ENCODE results near the gene CASP2.

Gene CASP2

DNA sequence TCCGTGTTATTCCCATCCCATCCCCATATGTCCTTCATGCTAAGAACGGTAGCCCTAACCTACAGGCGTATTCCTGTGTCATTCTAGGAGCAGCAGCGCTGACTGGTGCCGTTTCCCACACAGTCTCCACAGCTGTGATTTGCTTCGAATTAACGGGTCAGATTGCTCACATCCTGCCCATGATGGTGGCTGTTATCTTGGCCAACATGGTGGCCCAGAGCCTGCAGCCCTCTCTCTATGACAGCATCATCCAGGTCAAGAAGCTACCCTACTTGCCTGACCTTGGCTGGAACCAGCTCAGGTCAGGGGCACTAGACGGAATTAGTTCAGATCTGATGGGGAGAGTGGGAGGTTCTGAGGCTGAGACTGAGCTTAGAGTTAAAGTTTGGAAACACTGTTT is 53.7 kb downstream of the CASP2 start:
- no peak for DNase-seq

DNA sequence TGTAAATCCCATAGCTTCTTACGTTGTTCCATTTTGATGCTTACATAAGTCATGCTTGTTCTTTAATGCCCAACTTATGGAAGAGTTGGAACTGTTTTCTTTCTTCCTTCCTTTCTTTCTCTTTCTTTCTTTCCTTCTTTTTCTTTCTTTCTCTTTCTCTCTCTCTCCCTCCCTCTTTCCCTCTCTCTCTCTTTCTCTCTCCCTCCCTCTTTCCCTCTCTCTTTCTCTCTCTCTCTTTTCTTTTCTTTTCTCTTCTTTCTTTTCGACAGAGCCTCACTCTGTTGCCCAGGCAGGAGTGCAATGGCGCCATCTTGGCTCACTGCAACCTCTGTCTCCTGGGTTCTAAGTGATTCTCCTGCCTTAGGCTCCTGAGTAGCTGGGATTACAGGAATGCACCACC is 55.4 kb downstream of the CASP2 start:
- DNase-seq = no peak

DNA sequence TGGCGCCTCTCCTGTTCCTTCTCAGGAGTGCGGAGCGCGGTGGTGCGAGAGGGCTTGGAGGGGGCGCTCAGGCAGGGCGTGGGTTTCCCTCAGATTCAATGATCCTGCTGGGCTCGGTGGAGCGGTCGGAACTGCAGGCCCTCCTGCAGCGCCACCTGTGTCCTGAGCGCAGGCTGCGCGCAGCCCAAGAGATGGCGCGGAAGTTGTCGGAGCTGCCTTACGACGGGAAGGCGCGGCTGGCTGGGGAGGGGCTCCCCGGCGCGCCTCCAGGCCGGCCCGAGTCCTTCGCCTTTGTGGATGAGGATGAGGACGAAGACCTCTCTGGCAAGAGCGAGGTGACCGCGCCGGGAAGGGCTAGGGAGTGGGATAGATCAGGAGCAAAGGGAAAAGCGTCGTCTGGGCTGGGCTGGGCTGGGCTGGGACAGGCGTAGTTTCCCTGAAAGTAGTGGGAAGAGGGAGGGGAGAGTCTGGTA is 57.3 kb downstream of the CASP2 start:
- no peak for DNase-seq

DNA sequence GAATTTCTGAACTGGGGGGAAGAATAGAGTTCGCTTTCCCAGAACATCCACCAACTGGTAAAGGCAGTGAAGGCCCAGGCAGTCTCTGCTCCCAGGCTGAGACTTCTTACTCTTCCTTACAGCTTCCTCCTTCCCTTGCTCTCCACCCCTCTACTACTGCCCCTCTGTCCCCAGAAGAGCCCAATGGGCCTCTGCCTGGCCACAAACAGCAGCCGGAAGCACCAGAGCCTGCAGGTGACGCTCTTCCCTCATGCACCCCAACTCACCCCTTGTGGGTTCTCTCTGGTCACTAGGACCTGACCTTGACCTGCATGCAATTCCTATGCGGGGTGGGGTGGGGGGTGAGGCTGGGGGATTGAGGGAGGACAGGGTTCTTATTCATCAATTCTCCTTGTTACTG is 57.9 kb downstream of the CASP2 start:
- DNase-seq = no peak

DNA sequence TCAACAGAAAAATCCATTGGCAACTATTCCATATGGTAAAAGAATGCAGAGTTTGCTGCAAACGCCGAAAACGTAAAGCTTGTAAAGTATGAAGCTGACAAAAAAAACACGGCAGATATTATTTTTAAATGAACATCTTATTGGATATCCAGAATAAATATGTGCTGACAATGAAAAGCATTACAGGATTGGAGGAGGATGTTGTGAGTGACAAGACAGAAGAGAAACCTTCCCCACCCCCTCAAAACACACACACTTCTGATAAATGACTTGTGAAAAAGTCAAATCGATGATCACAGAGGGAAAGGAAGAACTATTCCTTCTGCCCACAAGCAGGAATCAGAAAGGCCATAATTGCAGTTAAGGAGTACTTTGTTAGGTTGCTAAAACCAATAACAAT is 59.8 kb downstream of the CASP2 start:
- DNase-seq = no peak

DNA sequence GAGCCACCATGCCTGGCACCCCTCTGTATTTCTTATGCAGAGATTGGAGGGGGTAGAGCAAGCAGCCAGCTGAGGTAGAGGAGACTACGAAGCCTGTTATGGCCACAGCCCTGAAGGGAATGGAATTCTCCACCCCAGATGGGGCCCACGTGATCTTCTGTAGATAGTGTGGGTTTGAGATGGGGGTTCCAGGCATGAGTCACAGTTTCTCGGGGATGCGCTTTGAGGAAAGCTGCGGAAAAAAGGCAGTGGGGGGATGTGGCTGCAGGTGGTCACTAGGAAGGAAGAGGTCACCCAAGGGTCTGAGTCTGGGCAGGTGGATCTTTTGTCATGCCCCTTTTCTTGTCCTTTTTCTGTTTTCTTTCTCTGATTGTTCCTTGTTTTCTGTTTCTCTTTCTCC is 62.9 kb downstream of the CASP2 start:
- DNase-seq = no peak

DNA sequence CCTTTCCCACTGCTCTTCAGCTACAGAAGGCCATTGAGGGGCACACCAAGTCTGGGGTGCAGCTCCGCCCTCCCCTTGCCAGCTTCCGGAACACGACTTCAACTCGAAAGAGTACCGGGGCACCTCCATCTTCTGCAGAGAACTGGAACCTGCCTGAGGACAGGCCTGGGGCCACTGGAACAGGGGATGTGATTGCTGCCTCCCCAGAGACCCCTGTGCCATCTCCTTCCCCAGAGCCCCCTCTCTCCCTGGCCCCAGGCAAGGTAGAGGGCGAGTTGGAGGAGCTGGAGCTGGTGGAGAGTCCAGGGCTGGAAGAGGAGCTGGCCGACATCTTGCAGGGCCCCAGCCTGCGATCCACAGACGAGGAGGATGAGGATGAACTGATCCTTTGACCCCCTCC is 63.4 kb downstream of the CASP2 start:
- DNase-seq = no peak

DNA sequence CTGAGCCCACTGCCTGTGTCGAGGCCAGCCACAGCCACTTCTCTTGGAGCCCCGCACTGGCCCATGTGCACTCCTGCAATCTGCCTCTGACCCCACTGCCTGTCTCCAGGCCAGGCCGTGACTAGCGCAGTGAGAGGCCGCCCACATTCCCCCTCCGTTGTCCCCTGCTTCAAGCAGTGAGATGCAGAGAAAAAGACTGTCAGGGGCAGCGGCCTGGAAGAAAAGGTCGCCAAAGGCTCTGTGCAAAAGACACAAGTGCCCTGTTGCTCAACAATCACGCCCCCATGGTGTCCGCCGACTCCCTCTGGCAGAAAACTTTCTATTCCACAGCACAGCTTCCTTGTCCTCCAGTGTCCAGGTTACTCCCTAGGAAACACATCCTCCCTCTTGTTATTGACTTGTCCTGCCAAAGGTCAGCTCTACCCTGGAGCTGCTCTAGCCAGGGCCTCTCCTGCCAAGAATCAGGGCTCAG is 64.4 kb downstream of the CASP2 start:
- no peak for DNase-seq

DNA sequence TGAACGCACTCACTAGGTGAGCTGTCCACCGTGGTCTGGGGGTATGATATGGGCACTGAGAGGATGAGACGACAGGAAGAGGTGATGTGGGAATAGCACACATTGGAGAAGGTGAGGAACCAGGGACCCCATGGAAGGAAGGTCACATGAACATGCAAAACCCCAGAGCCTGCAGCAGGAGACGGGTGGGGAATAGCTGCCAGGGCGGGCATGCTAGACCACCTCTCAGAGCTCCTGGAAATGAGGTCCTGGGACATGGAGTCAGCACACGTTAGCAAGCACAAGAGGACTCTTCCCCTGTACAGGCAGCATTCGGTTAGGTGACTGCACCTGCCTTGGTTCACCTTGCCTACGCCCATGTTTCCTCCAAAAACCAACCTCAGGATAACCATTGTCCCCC is 66.2 kb downstream of the CASP2 start:
- DNase-seq = no peak

DNA sequence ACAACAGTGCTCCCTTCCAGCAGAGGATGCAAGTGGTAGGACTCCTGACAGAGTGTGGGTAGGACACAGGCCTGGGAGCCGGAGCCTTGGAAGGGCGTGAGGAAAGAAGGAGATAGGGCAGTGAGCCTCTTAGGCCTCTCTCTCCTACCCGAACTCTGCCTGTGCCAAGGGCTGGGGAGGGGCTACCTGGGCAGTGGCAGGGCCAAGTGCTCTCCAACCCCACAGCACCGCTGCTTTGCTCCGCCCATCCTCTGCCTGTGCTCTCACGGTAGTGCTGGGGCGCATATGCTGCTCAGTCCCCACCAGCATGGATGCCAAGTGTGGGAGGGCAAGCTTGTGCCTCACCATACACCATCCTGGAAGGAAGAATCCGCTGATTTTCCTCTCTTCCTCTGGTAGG is 66.8 kb downstream of the CASP2 start:
- no peak for DNase-seq

DNA sequence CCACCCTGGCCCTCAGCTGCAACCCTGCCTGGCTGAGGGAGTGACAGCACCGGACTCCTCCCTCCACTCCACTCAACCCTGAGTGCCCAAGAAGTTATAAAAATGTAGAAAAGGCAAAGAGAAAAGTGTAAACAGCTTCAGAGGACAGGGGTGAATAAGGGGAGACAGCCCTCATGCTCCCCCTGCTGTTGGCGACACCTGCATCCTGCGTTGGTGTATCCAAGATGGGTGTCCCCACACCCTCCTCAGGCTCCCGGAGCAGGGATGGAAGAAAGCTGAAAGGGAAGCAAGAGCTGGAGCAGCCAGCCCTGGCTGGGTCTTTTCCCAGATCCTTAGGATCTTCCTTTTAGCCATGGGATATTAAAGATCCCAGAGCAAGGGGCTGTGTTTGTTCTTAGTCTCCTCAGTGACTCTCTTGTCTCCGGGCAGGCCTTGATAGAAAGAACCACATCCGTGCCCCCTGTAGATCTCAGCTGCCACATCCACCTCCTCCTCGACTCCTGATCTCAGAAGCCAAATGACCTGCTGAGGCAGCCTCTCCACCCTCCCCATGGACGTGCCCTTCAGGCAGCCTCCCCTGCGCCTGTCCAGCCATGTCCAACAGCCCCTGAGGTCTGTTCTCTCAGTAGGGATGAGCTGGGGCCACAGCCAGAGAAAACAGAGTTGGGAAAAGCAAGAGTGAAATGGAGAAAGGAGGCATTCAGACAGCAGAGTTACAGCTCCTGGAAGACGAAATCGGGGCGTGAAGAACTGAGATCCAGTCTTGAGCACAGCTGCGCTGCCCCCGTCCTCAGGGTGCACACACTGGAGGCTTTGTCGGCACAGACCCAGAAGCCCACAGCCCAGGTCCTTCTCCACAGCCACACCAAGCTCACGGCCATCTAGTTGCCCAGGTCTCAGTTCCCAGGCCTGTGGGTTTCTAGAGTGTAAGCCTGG is 67.6 kb downstream of the CASP2 start:
- no peak for DNase-seq

DNA sequence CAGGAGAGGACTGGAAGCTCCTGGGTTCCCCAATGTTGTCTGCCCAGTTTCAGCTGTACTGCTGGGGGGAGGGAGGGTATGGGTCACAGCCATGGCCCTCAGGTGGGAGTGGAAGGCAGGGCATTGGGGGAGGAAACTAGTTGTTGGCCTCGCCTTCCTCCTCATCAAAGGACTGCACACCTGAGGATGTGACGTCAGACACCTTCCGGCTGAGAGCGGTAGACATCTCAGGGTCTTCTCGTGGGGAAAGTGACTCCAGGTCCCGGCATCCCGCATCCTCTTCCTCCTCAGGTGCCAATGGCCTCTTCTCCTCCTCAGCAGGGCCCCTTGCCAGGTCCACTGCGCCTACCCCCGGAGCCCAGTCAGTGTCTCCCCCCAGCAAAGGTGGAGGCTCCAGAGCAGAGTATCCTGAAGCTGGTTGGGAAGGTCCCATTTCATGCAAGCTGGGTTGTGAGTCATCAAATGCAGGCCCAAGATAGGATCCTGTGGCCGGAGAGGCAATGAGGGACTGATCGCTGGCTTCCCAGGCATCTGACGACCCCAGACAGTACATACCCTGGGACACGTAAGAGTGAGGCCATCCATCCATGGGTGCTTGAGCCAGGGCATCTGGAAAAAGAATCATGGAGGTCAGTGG is 68.4 kb downstream of the CASP2 start:
- no peak for DNase-seq
